Naive thymus-derived CD4-positive, alpha-beta T cell (primary cell): ENCODE results near the gene NEMP1. TPM values are rescaled to one million over a fixed set of nuclear protein-coding genes. Genes with fewer than 3 reads are reported as not detected.

Experiments
- ATAC-seq: fragments of 150-1000 bp; cut with Tn5 transposase; 2 replicates; pipeline ENCODE4 v1.10.0; 2021; ENCODE audit warnings: mild to moderate bottlenecking, moderate library complexity
- CTCF ChIA-PET: fragments of 350-600 bp; sonication (Branson Sonifier 250); formaldehyde crosslinking; loops from one replicate; lab custom pipeline; 2021; ENCODE audit warnings: antibody characterized with exemption; lab: Charles Lee
- POLR2A ChIA-PET: fragments of 350-600 bp; sonication (Branson Sonifier 250); formaldehyde crosslinking; loops from one replicate; lab custom pipeline; 2021; ENCODE audit warnings: antibody characterized with exemption, inconsistent platforms; lab: Charles Lee
- DNase-seq, 9 donors: peaks; one replicate each; pipeline versions ENCODE4 v3.0.0 to v3.0.0-alpha.2; 2020 to 2022; ENCODE audit warnings: mixed read lengths in 1 of 9
- H3K27ac ChIP-seq: one replicate; pipeline ENCODE4 v1.7.0; 2013; ENCODE audit warnings: mild to moderate bottlenecking, low read depth, low read length, moderate library complexity
- H3K27me3 ChIP-seq, 2 donors: one replicate each; pipeline ENCODE4 v1.7.0; 2013; ENCODE audit warnings: low read length in 2 of 2, mild to moderate bottlenecking in 2 of 2, moderate library complexity in 2 of 2; ENCODE audit not compliant: control insufficient read depth in 2 of 2, insufficient read depth in 2 of 2
- H3K36me3 ChIP-seq, 3 experiments: 1 replicate in 2 of 3; 2 replicates in 1 of 3; pipeline ENCODE4 v1.7.0; 2013; ENCODE audit warnings: low read length in 3 of 3, mild to moderate bottlenecking in 3 of 3, moderate library complexity in 1 of 3; ENCODE audit not compliant: insufficient read depth in 3 of 3, control insufficient read depth in 2 of 3
- H3K4me1 ChIP-seq, 2 donors: one replicate each; pipeline ENCODE4 v1.7.0; 2013; ENCODE audit warnings: low read length in 2 of 2, mild to moderate bottlenecking in 2 of 2, moderate library complexity in 1 of 2; ENCODE audit not compliant: control insufficient read depth in 2 of 2, insufficient read depth in 2 of 2
- H3K4me3 ChIP-seq: 2 replicates; pipeline ENCODE4 v1.7.0; 2013; ENCODE audit warnings: mild to moderate bottlenecking, low read length
- H3K9me3 ChIP-seq, 3 experiments: 1 replicate in 2 of 3; 2 replicates in 1 of 3; pipeline ENCODE4 v1.7.0; 2013; ENCODE audit warnings: low read length in 3 of 3; ENCODE audit not compliant: control insufficient read depth in 2 of 3
- H3K27ac Mint-ChIP-seq, 9 donors: one replicate each; pipeline ENCODE4 v1.8.0; 2020 to 2022; ENCODE audit warnings: mixed read lengths in 9 of 9, mild to moderate bottlenecking in 8 of 9, moderate library complexity in 5 of 9, inconsistent platforms in 2 of 9
- H3K27me3 Mint-ChIP-seq, 5 donors: one replicate each; pipeline ENCODE4 v1.8.0; 2021 to 2022; ENCODE audit warnings: mixed read lengths in 5 of 5, mild to moderate bottlenecking in 1 of 5
- H3K36me3 Mint-ChIP-seq, 5 donors: one replicate each; pipeline ENCODE4 v1.8.0; 2020 to 2022; ENCODE audit warnings: mixed read lengths in 5 of 5, mild to moderate bottlenecking in 3 of 5, inconsistent platforms in 1 of 5
- H3K4me1 Mint-ChIP-seq, 7 donors: one replicate each; pipeline ENCODE4 v1.8.0; 2020 to 2022; ENCODE audit warnings: mixed read lengths in 7 of 7, mild to moderate bottlenecking in 3 of 7, inconsistent platforms in 1 of 7
- H3K4me3 Mint-ChIP-seq, 10 donors: one replicate each; pipeline ENCODE4 v1.8.0; 2020 to 2022; ENCODE audit warnings: mild to moderate bottlenecking in 10 of 10, mixed read lengths in 10 of 10, moderate library complexity in 6 of 10, inconsistent platforms in 2 of 10
- H3K9me3 Mint-ChIP-seq, 11 donors: one replicate each; pipeline ENCODE4 v1.8.0; 2020 to 2022; ENCODE audit warnings: mixed read lengths in 11 of 11, mild to moderate bottlenecking in 4 of 11, inconsistent platforms in 1 of 11, moderate library complexity in 1 of 11
- intact Hi-C, 2 donors: fragments of 100-400 bp; cut with micrococcal nuclease; formaldehyde crosslinking; loops; one replicate each; pipeline ENCODE4 v1.15.1; 2023
- polyA plus RNA-seq, 2 donors: library from polyadenylated mRNA; unstranded; fragments of 300-500 nt; fragmentation: Illumina TruSeq; gene quantifications; one replicate each; pipeline ENCODE4 v1.2.3, GENCODE V29; 2021
- total RNA-seq, 6 experiments: library from RNA in 5 of 6; stranded (reverse) in 5 of 6; gene quantifications; 1 replicate in 5 of 6; 2 replicates in 1 of 6; pipeline ENCODE4 v1.2.3 and lab custom pipeline; 2021 to 2026

Gene NEMP1
- total and polyA plus RNA-seq, 7 experiments from 2014 or later = 2.9 to 47.6 (median 13.6) TPM

- Histone ChIP-seq H3K9me3 (no peaks in the 10 kb centered on the region), H3K4me1 (peaks cover 4 to 15% of the 10 kb centered on the region in 2 donors), H3K27ac (peak overlapping the region; percentile 60), H3K4me3 (no peak overlapping the region), H3K27me3 (no peaks in the 10 kb centered on the region), H3K36me3 (peaks cover 8 to 24% (median 13%) of the 10 kb centered on the region in 3 experiments)
- ChIA-PET CTCF (interaction anchor here (0.6 to 8.3 kb wide), 26 partner anchors 9 to 168 kb away, joined by 3 to 212 read pairs (median 5); partner anchors contain the start of genes MYO1A, NEMP1, STAT6 and ZBTB39), POLR2A (interaction anchor here (0.6 to 13.7 kb wide), 14 partner anchors 9 to 382 kb away, joined by 3 to 294 read pairs (median 4); partner anchors contain the start of genes NAB2, NEMP1 and STAT6)
- peak; percentile 100 for ATAC-seq
- Mint-ChIP-seq H3K27ac (peak overlapping the region; percentile 70 to 89 (median 83)), H3K4me1 (peaks cover 13 to 50% (median 30%) of the 10 kb centered on the region in 7 donors), H3K9me3 (peaks cover 0 to 3% (median 0%) of the 10 kb centered on the region in 11 donors), H3K27me3 (no peaks in the 10 kb centered on the region), H3K36me3 (peaks cover 0 to 36% (median 22%) of the 10 kb centered on the region in 5 donors), H3K4me3 (peak overlapping the region in 8 of 10 donors; percentile 4 to 33 (median 20))
- intact Hi-C loops = loop anchor here (1.0 kb wide), 7 partner anchors 9 to 312 kb away; partner anchors contain the start of gene NEMP1 (in 2 of the 2)
- DNase-seq = peak in 8 of 9 donors; percentile 42 to 79 (median 72)
Observed at GRCh38 chr12:57069523-57069922, 9.1 kb downstream of the NEMP1 start.

- peak overlapping the region in 1 of 10 donors; percentile 59 for H3K4me3 Mint-ChIP-seq
- peaks cover 0 to 3% (median 0%) of the 10 kb centered on the region in 11 donors for H3K9me3 Mint-ChIP-seq
- H3K4me1 Mint-ChIP-seq = peaks cover 18 to 55% (median 42%) of the 10 kb centered on the region in 7 donors
- ChIA-PET POLR2A (interaction anchor here (1.1 to 13.7 kb wide), 3 partner anchors 43 to 62 kb away, joined by 3 to 294 read pairs (median 4); partner anchors contain the start of genes LRP1 and STAT6), CTCF (interaction anchor here (0.6 to 11.2 kb wide), 6 partner anchors 15 to 429 kb away, joined by 3 to 241 read pairs (median 7); partner anchors contain the start of genes STAT6 and ZBTB39)
- H3K27me3 ChIP-seq = no peaks in the 10 kb centered on the region
- intact Hi-C loops = no loop called here
- no peaks in the 10 kb centered on the region for H3K9me3 ChIP-seq
- no peaks in the 10 kb centered on the region for H3K27me3 Mint-ChIP-seq
- H3K4me3 ChIP-seq = no peak overlapping the region
- peaks cover 0 to 31% (median 22%) of the 10 kb centered on the region in 5 donors for H3K36me3 Mint-ChIP-seq
- DNase-seq (no peak), ATAC-seq (no peak)
- H3K36me3 ChIP-seq = peaks cover 5 to 12% (median 8%) of the 10 kb centered on the region in 3 experiments
- H3K27ac ChIP-seq = no peak overlapping the region
- peak overlapping the region in 5 of 9 donors; percentile 12 to 91 (median 49) for H3K27ac Mint-ChIP-seq
- peaks cover 17 to 28% of the 10 kb centered on the region in 2 donors for H3K4me1 ChIP-seq
Observed at GRCh38 chr12:57066245-57066644, 12.3 kb downstream of the NEMP1 start.

- H3K4me3 Mint-ChIP-seq = peak overlapping the region; percentile 13 to 90 (median 80)
- intact Hi-C loops = loop anchor here (1.0 to 5.0 kb wide), 9 partner anchors 14 to 427 kb away; partner anchors contain the start of genes NEMP1 (in 2 of the 2) and PRIM1 (in 1 of the 2)
Observed at GRCh38 chr12:57063991-57064685, 14.5 kb downstream of the NEMP1 start.

GRCh38 chr12:57058454-57058853, 20.1 kb downstream of the NEMP1 start:
- peaks cover 0 to 37% (median 0%) of the 10 kb centered on the region in 3 experiments for H3K36me3 ChIP-seq
- ChIA-PET CTCF (interaction anchor here (1.0 to 11.2 kb wide), 4 partner anchors 29 to 169 kb away, joined by 3 to 241 read pairs (median 26); partner anchors contain the start of genes STAT6 and ZBTB39), POLR2A (interaction anchor here (1.3 kb wide), 1 partner anchor 12 kb away, joined by 3 read pairs; no protein-coding TSS in a partner anchor)
- no peak overlapping the region for H3K27ac ChIP-seq
- Mint-ChIP-seq H3K36me3 (peaks cover 0 to 38% (median 14%) of the 10 kb centered on the region in 5 donors), H3K4me1 (peaks cover 0 to 17% (median 14%) of the 10 kb centered on the region in 7 donors), H3K27ac (peak overlapping the region in 4 of 9 donors; percentile 13 to 59 (median 36)), H3K4me3 (no peak overlapping the region), H3K9me3 (peaks cover 0 to 4% (median 0%) of the 10 kb centered on the region in 11 donors), H3K27me3 (no peaks in the 10 kb centered on the region)
- ATAC-seq (no peak), DNase-seq (no peak)
- H3K9me3 ChIP-seq = no peaks in the 10 kb centered on the region
- no peak overlapping the region for H3K4me3 ChIP-seq
- no peaks in the 10 kb centered on the region for H3K27me3 ChIP-seq
- intact Hi-C loops = no loop called here
- H3K4me1 ChIP-seq = peaks cover 5 to 7% of the 10 kb centered on the region in 2 donors

More at GRCh38 chr12:57063991-57064685, 14.5 kb downstream of the NEMP1 start:
- peak in 7 of 9 donors; percentile 67 to 90 (median 85) for DNase-seq
- Histone ChIP-seq H3K4me3 (peak overlapping the region; percentile 15), H3K9me3 (no peaks in the 10 kb centered on the region), H3K27ac (peak overlapping the region; percentile 76), H3K27me3 (no peaks in the 10 kb centered on the region), H3K4me1 (peaks cover 17 to 20% of the 10 kb centered on the region in 2 donors), H3K36me3 (peaks cover 0 to 15% (median 0%) of the 10 kb centered on the region in 3 experiments)
- Mint-ChIP-seq H3K9me3 (peaks cover 0 to 3% (median 0%) of the 10 kb centered on the region in 11 donors), H3K27ac (peak overlapping the region; percentile 79 to 97 (median 91)), H3K27me3 (no peaks in the 10 kb centered on the region), H3K36me3 (peaks cover 0 to 27% (median 8%) of the 10 kb centered on the region in 5 donors), H3K4me1 (peaks cover 10 to 45% (median 34%) of the 10 kb centered on the region in 7 donors)
- ATAC-seq = peak; percentile 97
- ChIA-PET POLR2A (interaction anchor here (1.5 to 13.7 kb wide), 4 partner anchors 11 to 56 kb away, joined by 4 to 294 read pairs (median 21); partner anchors contain the start of gene STAT6), CTCF (interaction anchor here (0.6 to 11.2 kb wide), 10 partner anchors 23 to 346 kb away, joined by 3 to 241 read pairs (median 8); partner anchors contain the start of genes STAT6, TAC3 and ZBTB39)

GRCh38 chr12:57057067-57057751, 21.4 kb downstream of the NEMP1 start:
- H3K27ac ChIP-seq = no peak overlapping the region
- H3K4me3 ChIP-seq = no peak overlapping the region
- DNase-seq (no peak), ATAC-seq (no peak)
- POLR2A ChIA-PET = interaction anchor here (0.6 to 2.2 kb wide), 4 partner anchors 9 to 47 kb away, joined by 3 to 5 read pairs (median 4); no protein-coding TSS in a partner anchor
- peaks cover 0 to 41% (median 14%) of the 10 kb centered on the region in 5 donors for H3K36me3 Mint-ChIP-seq
- intact Hi-C loops = no loop called here
- CTCF ChIA-PET = interaction anchor here (0.7 to 11.2 kb wide), 5 partner anchors 16 to 55 kb away, joined by 3 to 241 read pairs (median 5); partner anchors contain the start of genes STAT6 and ZBTB39
- no peak overlapping the region for H3K4me3 Mint-ChIP-seq
- H3K9me3 Mint-ChIP-seq = peaks cover 0 to 4% (median 0%) of the 10 kb centered on the region in 11 donors
- H3K4me1 Mint-ChIP-seq = peaks cover 0 to 11% (median 5%) of the 10 kb centered on the region in 7 donors
- no peaks in the 10 kb centered on the region for H3K9me3 ChIP-seq
- no peaks in the 10 kb centered on the region for H3K4me1 ChIP-seq
- H3K27me3 ChIP-seq = no peaks in the 10 kb centered on the region
- peaks cover 0 to 37% (median 0%) of the 10 kb centered on the region in 3 experiments for H3K36me3 ChIP-seq
- H3K27me3 Mint-ChIP-seq = no peaks in the 10 kb centered on the region
- peak overlapping the region in 4 of 9 donors; percentile 11 to 85 (median 58) for H3K27ac Mint-ChIP-seq
